ENCODE measurements around the gene LGALS1.

LGALS1 gene

DNA sequence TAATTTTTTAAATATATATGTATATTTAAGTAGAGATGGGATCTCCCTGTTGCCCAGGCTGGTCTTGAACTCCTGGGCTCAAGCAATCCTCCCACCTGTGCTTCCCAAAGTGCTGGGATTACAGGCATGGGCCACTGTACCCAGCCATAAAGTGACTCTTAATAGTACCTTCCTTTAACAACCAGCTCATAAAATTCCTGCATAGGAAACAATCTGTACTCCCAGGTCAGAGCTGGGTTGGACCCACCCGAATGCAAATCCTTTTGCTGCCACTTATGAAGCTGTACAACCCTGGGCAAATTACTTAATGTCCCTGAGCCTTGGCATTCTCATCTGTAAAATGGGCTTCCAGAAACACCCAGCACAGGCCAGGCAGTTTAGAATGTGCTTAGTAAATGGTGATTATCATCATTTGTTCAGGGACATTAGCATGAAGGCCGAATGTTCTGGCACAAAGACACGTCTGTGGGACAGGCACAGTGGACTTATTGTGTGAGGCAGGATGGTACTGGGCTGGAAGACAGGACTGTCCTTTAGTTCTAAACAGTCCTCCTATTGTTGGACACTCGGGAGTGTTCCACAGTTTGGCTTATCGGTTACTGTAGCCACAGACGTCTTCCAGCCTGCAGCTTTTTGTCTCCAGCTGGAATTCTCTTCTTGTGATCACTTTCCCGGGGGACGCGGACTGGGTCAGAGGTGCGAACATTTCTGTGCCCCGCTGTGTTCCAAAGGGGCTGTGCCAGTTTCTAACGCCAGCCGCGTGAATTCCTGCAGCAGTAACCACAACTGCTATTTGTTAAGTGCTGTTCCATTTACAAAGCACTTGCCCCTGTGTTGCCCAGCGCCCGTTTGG is 11.0 kb upstream of the LGALS1 start:
- no peak for DNase-seq

DNA sequence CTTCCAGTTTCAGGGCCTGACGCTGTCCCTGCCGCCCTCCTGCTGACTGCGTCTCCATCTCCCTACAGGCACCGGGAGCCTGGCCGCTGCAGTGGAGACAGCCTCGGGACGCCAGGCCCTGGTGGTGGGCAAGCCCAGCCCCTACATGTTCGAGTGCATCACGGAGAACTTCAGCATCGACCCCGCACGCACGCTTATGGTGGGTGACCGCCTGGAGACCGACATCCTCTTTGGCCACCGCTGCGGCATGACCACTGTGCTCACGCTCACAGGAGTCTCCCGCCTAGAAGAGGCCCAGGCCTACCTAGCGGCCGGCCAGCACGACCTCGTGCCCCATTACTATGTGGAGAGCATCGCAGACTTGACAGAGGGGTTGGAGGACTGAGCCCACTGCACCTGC is 9.9 kb upstream of the LGALS1 start:
- no peak for DNase-seq

- DNase-seq = no peak
Measured at GRCh38 chr22:37669586-37669985, 5.8 kb upstream of the LGALS1 start.

DNA sequence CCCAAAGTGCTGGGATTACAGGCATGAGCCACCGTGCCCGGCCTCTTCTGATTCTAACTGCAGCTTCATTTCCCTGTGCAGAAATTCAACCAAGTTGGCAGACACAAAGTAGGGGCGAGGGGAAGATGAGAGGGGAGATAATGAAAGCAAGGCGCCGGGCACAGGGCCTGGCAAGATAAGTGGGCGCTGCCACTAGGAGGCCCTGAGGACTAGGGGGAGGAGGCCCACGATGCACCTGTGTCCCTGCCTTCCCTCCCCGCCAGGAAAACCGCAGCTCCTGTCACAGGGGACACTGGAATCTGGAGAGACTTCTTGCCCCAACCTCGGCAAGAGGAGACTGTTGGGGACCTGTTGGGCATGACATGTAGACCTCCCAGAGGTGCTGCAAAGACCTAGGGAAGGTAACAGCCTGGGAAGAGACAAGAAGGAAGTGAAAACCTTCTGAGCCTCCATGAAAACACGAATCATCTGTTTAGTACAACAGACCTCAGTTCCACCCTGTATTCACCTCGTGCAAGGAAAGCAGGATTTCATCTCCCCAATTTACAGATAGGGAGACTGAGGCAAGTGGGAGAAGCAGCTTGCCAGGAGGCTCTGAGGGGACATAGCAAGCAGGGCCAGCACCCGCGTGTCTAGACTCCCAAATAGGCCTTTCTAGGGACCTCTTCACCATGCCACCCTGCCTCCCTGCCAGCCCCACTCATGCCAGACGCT is 3.1 kb upstream of the LGALS1 start:
- DNase-seq = no peak

- no peak for DNase-seq
Measured at GRCh38 chr22:37672920-37673455, 2.4 kb upstream of the LGALS1 start.

DNA sequence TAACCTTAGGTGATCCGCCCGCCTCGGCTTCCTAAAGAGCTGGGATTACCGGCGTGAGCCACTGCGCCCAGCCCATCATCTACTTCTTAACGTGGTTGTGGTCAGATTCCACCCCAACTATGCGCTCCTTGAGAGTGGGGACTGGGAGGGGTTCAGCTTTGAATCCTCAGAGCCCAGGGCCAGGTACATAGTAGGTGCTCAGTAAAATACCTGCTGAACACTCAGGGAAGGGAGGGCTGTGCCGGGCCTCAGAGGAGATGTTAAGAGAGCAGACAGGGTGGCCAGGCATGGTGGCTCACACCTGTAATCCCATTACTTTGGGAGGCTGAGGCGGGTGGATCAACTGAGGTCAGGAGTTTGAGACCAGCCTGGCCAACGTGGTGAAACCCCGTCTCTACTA is 1.2 kb upstream of the LGALS1 start:
- DNase-seq = no peak

- DNase-seq = peak; percentile 42
Measured at GRCh38 chr22:37675930-37676735, 697 bp downstream of the LGALS1 start.

- peak; percentile 86 for DNase-seq
Measured at GRCh38 chr22:37676736-37677492, 1.5 kb downstream of the LGALS1 start.

DNA sequence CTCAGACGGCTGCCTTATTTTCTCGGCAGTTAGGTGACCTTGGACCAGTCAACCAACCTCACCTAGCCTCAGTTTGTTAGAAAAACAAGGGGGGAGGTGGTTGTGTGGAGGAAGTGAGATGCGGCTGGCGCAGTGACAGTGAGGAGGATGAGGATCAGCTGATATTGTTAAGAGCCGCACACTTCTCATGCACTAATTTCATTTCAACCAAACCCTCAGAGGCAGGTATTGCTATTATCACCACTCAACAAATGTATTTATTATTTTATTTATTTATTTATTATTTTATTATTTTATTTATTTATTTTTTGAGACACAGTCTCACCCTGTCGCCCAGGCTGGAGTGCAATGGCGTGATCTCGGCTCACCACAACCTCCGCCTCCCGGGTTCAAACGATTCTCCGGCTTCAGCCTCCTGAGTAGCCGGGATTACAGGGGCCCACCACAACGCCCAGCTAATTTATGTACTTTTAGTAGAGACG is 2.1 kb downstream of the LGALS1 start:
- DNase-seq = no peak

DNA sequence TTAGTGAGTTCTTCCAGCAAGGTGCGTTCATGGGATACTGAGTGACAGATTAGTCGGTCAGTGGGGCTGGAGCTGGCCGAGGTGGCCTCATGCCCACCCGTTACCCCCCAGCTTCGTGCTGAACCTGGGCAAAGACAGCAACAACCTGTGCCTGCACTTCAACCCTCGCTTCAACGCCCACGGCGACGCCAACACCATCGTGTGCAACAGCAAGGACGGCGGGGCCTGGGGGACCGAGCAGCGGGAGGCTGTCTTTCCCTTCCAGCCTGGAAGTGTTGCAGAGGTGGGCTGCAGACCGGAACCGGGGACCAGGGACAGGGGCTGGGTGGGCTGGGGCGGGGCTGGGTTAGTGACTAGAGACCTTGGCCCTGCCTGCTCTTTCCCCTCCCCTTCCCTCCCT is 2.9 kb downstream of the LGALS1 start:
- DNase-seq = no peak

GRCh38 chr22:37679670-37680069 is 4.2 kb downstream of the LGALS1 start:
- no peak for DNase-seq

- DNase-seq = no peak
Measured at GRCh38 chr22:37680191-37680851, 4.9 kb downstream of the LGALS1 start.

DNA sequence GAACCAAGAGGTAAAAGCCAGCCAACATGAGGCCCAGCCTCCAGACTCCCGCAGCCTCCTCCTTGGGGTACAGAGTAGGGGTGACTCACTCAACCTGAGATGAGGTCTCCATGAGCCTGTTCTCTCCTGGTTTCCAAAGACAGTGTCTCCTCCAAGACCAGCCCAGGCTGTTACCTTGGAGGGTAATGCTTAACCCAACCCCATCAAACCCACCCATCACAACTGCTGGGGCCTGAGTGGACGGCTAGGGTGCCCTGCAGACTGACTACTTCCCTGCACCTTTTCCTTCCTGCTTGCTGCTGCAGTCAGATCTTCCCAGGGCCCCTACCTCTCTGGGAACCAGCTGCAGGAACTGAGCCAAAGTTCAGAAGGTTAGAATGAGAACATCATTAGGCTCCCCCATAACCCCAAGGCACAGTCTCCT is 5.6 kb downstream of the LGALS1 start:
- no peak for DNase-seq

GRCh38 chr22:37681556-37682049 is 6.2 kb downstream of the LGALS1 start:
- peak; percentile 77 for DNase-seq

- no peak for DNase-seq
Measured at GRCh38 chr22:37684803-37685615, 9.6 kb downstream of the LGALS1 start.

DNA sequence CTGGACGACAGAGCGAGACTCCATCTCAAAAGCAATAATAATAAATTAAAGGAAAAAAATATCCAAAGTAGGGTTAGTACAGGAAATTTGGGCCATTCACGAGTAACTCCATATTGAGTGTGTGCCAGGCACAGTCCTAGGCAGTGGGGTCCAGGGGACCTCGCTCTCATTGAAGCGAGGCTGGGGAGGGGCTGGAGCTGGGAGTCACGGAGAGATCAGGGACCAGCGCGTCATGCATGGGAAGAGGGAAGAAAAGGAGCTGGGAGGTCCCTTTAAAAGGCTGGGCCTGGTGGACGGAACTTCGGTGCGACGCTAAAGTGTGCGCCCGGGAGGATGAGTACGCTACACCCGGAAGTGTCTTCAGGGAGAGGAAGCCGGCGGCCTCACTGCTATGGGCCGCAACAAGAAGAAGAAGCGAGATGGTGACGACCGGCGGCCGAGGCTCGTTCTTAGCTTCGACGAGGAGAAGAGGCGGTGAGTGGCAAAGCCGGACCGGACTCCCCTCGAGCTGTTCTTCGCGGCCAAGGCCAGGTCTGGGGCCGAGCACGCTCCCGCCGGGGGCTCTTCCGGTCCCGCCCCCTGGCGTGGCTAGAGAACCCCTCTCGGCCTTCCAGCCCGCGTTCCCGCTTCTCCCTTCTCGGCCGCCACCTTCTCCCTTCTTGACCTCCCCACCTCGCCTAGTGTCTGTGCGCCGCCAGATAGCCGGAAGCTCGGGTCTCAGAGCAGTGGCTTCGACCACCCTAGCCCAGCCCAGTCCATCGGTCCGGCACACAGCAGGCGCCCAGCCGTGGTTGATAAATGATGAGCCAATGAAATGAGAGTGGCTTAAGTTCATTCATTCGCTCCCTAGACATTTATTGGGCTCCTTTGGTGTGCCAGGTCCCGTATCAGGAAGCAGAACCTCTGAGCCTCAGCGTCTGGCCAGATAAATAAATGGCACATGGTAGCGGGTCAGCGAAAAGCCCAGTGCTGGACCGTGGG is 10.9 kb downstream of the LGALS1 start, which contains the start of gene NOL12:
Gene NOL12 (plus strand): TSS at position 342 of the 981 bp plus-strand sequence. CDS start 50 bp downstream, at position 392.
- DNase-seq = peak; percentile 78

DNA sequence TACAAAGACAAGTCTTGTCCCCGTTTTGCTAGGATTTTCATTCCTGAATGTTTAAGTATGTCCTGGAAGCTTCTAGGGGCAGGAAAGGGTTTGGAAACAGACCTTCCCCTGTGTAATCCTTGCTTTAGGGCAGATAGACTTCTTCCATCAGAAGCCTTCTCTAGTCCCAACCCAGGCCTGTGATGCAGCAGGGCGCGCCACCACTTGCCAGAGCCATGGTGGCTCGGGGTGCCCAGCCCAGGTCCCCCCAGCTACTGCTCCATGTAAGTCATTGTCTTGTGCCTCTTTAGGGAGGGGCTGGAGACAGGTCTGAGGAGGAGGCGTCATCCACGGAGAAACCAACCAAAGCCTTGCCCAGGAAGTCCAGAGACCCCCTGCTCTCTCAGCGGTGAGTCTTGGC is 15.0 kb downstream of the LGALS1 start:
- no peak for DNase-seq

- DNase-seq = no peak
Measured at GRCh38 chr22:37690901-37691504, 15.6 kb downstream of the LGALS1 start.
